NB4 (cell line): ENCODE results near the gene ADIRF.
"Not testable (repeated sequence)": the region's sequence is repeated elsewhere in the genome, so short reads cannot be mapped to it uniquely, and the experiment has no call there.

Experiments
- DNase-seq: peaks from one replicate; pipeline ENCODE4 v3.0.0; 2010; ENCODE audit warnings: low read depth
- H3K4me3 ChIP-seq: one replicate; pipeline ENCODE4 v1.5.1; 2011; ENCODE audit warnings: mild to moderate bottlenecking, low read depth, low read length, moderate library complexity
- MAX ChIP-seq: IDR thresholded peaks from 2 replicates; pipeline ENCODE4 v1.6.1; 2011; ENCODE audit warnings: low read depth, low read length
- MYC ChIP-seq: IDR thresholded peaks from 2 replicates; pipeline ENCODE4 v1.6.1; 2011; ENCODE audit warnings: low read depth, low read length
- POLR2A ChIP-seq: IDR thresholded peaks from 2 replicates; pipeline ENCODE4 v1.6.1; 2011; ENCODE audit warnings: mild to moderate bottlenecking; ENCODE audit not compliant: insufficient read length; ENCODE audit errors: extremely low read depth
- TF ChIP-seq, protein P1 (sequence below): IDR thresholded peaks from one replicate; pipeline ENCODE4 v1.5.1; 2012; ENCODE audit warnings: low read depth, low read length

The ADIRF gene

GRCh38 chr10:86945361-86946212, 22.7 kb upstream of the ADIRF start:
- no peak for DNase-seq
- no peak overlapping the region for H3K4me3 ChIP-seq
- no peak for TF ChIP-seq MAX
- TF ChIP-seq, protein P1, sequence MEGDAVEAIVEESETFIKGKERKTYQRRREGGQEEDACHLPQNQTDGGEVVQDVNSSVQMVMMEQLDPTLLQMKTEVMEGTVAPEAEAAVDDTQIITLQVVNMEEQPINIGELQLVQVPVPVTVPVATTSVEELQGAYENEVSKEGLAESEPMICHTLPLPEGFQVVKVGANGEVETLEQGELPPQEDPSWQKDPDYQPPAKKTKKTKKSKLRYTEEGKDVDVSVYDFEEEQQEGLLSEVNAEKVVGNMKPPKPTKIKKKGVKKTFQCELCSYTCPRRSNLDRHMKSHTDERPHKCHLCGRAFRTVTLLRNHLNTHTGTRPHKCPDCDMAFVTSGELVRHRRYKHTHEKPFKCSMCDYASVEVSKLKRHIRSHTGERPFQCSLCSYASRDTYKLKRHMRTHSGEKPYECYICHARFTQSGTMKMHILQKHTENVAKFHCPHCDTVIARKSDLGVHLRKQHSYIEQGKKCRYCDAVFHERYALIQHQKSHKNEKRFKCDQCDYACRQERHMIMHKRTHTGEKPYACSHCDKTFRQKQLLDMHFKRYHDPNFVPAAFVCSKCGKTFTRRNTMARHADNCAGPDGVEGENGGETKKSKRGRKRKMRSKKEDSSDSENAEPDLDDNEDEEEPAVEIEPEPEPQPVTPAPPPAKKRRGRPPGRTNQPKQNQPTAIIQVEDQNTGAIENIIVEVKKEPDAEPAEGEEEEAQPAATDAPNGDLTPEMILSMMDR: peak; percentile 19
- no peak for TF ChIP-seq POLR2A

DNA sequence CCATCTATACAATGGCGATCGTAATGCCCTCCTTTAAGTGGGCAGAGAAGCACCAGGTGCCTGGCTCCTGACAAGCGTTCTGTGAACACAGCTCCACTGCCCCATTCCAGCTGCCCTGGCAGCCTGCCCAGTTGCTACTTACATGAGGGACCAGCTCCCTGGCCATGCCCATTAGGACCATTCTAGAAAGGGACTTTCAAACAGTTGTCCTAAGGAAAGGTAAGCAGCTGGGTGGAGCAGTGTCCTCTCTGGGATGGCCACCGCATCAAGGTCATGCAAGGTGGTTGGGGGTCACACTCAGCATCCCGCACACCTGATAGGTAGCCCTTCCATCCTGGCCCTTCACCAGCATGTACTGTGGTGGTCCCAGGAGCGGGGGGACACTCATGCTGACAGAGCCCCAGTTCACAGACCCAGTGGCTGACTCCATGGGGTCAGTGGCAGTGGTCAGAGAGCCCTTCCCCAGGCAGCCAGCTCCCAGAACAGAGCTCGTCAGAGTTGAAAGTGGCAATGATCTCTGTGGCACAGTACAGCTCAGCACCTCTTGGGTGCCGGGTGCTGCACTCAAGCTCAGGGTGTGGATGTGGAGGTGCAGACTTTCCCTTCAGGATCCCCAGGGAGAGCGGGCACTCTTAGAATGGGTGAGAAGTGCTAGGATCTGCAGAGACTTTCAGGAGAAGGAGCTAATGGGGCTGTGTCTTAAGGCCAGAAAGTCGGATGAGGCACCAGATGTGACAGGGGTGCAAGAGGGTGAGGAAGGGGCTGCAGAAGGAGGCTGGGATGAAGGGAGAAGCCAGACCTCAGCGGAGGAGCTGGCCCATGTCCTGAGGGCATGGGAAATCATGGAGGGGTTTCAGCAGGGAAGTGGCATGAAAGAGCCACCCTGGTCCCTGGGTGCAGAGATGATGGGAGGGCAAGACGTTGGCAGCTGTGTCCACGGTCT, 21.8 kb upstream of the ADIRF start:
- no peak overlapping the region for H3K4me3 ChIP-seq
- DNase-seq: no peak
- TF ChIP-seq, protein P1: no peak
- no peak for TF ChIP-seq MAX
- no peak for TF ChIP-seq MYC
- TF ChIP-seq POLR2A: no peak

DNA sequence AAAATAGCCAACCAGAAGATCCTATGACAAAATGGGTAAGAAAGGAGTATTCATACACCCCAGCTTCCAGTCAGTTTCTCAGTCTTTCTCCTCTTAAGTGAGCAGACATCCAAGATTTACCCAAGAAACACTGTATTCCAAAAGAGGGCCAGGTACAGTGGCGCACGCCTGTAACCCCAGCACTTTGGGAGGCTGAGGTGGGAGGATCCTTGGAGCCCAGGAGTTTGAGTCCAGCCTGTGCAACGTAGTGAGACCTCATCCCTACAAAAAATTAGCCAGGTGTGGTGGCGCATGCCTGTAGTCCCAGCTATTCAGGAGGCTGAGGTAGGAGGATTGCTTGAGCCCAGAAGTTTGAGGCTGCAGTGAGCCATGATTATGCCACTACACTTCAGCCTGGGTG, 20.5 kb upstream of the ADIRF start:
- DNase-seq, H3K4me3 ChIP-seq: not testable (repeated sequence)

DNA sequence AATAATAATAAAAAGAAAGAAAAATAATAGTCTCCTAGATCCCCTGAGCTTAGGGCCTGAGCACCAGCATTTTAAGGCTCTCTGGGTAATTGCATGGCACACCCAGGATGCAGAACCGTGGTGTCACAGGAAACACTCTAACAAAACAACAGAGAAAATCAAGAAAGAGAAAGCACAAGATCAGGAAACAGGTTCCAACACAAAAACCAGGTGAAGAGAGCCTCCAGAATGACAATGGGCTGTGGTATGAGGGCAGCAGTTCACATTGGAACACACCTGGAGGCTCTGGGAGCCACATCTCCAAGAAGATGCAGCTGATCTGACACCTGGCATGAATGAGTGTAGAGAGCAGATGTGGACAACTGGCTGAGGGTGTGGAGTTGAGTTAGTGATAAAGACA, 17.9 kb upstream of the ADIRF start:
- TF ChIP-seq, protein P1: no peak
- TF ChIP-seq POLR2A (no peak), MAX (no peak), MYC (no peak)
- no peak overlapping the region for H3K4me3 ChIP-seq
- DNase-seq: no peak

DNA sequence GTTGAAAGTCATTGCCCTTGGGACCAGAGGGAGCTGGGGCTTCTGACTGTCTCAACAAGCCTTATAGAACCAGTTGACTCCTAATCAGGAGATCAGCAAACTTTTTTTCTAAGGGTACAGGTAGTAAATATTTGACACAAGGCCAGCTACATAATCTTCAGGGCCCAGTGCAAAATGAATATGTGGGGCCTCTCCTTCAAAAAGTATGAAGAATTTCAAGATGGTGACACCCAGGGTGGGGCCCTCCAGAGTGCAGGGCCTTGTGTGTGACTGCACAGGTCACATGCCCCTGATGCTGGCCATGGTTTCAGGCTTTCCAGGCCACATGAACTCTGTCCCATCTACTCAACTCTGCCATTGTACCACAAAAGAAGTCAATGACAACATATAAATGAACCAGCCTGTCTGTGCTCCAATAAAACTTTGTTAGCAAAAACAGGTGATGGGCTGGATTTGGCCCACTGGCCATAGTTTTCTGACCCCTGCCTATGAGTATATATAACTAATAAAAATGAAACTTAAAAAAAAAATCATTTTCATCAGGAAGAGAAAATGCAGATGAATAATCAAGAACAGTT, 17.0 kb upstream of the ADIRF start:
- TF ChIP-seq MAX (no peak), POLR2A (no peak), MYC (no peak)
- TF ChIP-seq, protein P1: no peak
- no peak overlapping the region for H3K4me3 ChIP-seq
- no peak for DNase-seq

GRCh38 chr10:86952106-86952505, 16.2 kb upstream of the ADIRF start:
- no peak for DNase-seq
- H3K4me3 ChIP-seq: no peak overlapping the region
- TF ChIP-seq MYC (no peak), MAX (no peak), POLR2A (no peak)
- TF ChIP-seq, protein P1: no peak

DNA sequence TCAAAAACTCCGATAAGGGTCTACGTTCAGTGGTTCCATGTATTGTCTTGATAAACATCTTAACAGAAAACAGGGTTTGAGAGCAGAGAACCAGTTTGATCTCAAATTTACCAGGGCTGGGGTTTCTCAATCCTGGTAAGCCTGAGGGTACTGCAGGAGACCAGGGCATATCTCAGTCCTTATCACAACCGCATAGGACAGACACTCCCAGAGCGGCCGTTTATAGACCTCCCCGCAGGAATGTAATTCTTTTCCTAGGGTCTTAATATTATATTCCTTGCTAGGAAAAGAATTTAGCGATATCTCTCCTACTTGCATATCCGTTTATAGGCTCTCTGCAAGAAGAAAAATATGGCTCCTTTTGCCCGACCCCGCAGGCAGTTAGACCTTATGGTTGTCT, 15.6 kb upstream of the ADIRF start:
- not testable (repeated sequence) for DNase-seq, H3K4me3 ChIP-seq
